ENCODE data around the gene CDK7.

Gene CDK7

GRCh38 chr5:69234457-69235268 lies at the start of gene CDK7:
Gene CDK7, plus strand, starts transcription at chr5:69234886. Its CDS starts 90 bp downstream, at chr5:69234976.
- H3K36me3 ChIP-seq (replicated peaks), result peaks cover 22% of the 10 kb centered on the region

GRCh38 chr5:69187342-69187741 lies 47.3 kb upstream of the CDK7 start:
- H3K4me1 ChIP-seq, result no peaks in the 10 kb centered on the region; the same call in 1 of the 2 replicates
- peaks cover 8% of the 10 kb centered on the region for H3K36me3 ChIP-seq (replicated peaks)
- no peaks in the 10 kb centered on the region for H3K9me3 ChIP-seq
- in situ Hi-C loops (cut with MboI; ENCODE audit: low sequenced_read_pairs), result no loop called here
- H3K4me3 ChIP-seq, result no peak overlapping the region
- no peaks in the 10 kb centered on the region for H3K27me3 ChIP-seq (ENCODE audit: low read depth)
- no peak for DNase-seq (ENCODE audit: low spot score in 2 of 2)

More at GRCh38 chr5:69234457-69235268, at the start of gene CDK7:
- Histone ChIP-seq H3K27me3 (ENCODE audit: low read depth) (no peaks in the 10 kb centered on the region), H3K4me3 (peak within 1 kb of the TSS; percentile 78), H3K9me3 (no peaks in the 10 kb centered on the region), H3K4me1 (peaks cover 10% of the 10 kb centered on the region)
- in situ Hi-C loops (cut with MboI; ENCODE audit: low sequenced_read_pairs), result loop anchor here (25.0 kb wide), 1 partner anchor 103 kb away; the partner anchor contains the start of gene CCDC125
- DNase-seq (ENCODE audit: low spot score in 2 of 2), result peak; percentile 92 to 95

DNA sequence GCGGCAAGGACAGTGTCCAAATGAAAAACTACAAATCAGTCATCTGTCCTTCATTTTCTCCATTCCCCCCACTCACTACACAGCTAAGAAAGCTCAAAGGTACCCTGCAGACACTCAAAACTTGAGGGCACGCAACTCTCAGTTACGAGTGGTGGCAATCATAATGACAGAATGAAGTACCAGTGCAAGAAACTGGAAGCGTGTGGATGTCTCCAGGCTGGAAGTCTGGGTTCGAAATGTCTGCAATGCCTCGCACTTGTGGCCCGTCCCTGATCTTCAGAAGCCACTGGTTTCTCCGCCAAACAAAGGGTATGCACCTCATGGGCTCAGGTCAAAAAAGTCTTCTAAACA lies 45.9 kb upstream of the CDK7 start:
- peaks cover 16% of the 10 kb centered on the region for H3K36me3 ChIP-seq (replicated peaks)
- H3K4me3 ChIP-seq, result peak overlapping the region; percentile 61
- no peaks in the 10 kb centered on the region for H3K27me3 ChIP-seq (ENCODE audit: low read depth)
- no peaks in the 10 kb centered on the region; the same call in 1 of the 2 replicates for H3K4me1 ChIP-seq
- no peaks in the 10 kb centered on the region for H3K9me3 ChIP-seq
- in situ Hi-C loops (cut with MboI; ENCODE audit: low sequenced_read_pairs), result no loop called here
- no peak for DNase-seq (ENCODE audit: low spot score in 2 of 2)

GRCh38 chr5:69189162-69190086 lies 45.3 kb upstream of the CDK7 start, which contains the start of gene CENPH:
Gene CENPH, plus strand, starts transcription at chr5:69189583. Its CDS starts 52 bp downstream, at chr5:69189635.
- H3K27me3 ChIP-seq (ENCODE audit: low read depth), result no peaks in the 10 kb centered on the region
- in situ Hi-C loops (cut with MboI; ENCODE audit: low sequenced_read_pairs), result no loop called here
- DNase-seq (ENCODE audit: low spot score in 2 of 2), result peak; percentile 91 to 95
- peaks cover 22% of the 10 kb centered on the region for H3K36me3 ChIP-seq (replicated peaks)
- H3K4me1 ChIP-seq, result no peaks in the 10 kb centered on the region; the same call in 1 of the 2 replicates
- H3K4me3 ChIP-seq, result peak within 1 kb of the TSS; percentile 61
- no peaks in the 10 kb centered on the region for H3K9me3 ChIP-seq

DNA sequence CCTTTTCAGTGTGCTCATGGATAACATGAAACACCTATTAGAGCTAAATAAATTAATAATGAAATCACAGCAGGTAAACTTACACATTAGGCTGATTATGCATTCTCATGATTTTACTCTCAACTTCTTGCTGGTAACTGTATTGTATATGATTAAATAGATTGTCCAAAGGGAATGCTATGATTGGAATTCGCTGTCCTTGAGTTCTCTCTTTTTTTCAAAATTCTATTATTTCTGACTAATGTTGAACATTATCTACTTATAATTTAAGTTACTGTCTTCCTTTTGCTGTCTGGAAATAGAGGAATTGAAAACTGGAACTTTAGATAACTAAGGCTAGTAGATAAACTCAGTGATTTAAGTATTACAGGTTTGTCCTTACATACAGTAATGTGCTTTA lies 32.2 kb upstream of the CDK7 start:
- Histone ChIP-seq H3K4me3 (no peak overlapping the region), H3K36me3 (replicated peaks) (peaks cover 61% of the 10 kb centered on the region), H3K27me3 (ENCODE audit: low read depth) (no peaks in the 10 kb centered on the region), H3K9me3 (no peaks in the 10 kb centered on the region), H3K4me1 (no peaks in the 10 kb centered on the region)
- DNase-seq (ENCODE audit: low spot score in 2 of 2), result no peak
- in situ Hi-C loops (cut with MboI; ENCODE audit: low sequenced_read_pairs), result no loop called here

DNA sequence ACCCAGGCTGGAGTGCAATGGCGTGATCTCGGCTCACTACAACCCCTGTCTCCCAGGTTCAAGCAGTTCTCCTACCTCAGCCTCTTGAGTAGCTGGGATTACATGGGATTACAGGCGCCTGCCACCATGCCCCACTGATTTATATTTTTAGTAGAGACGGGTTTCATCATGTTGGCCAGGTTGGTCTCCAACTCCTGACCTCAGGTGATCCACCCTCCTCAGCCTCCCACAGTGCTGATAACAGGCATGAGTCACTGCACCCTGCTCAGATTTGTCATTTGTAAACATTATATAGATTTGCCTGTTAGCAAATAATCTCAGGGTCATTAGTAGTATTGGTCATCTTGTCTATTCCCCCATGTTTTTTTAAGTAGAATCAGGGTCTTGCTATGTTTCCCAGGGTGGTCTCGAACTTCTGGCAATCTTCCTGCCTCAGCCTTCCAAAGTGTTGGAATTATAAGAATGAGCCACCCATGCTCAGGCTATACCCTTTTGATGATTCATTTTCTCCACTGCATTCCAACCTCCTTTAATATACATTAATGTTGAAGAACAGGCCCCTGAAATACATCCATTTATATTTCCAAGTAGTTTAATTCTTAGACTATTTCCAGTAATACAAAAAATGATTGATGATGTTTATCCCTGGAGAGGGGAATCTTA lies 28.0 kb upstream of the CDK7 start:
- Histone ChIP-seq H3K4me3 (no peak overlapping the region), H3K36me3 (replicated peaks) (peaks cover 63% of the 10 kb centered on the region), H3K9me3 (no peaks in the 10 kb centered on the region), H3K27me3 (ENCODE audit: low read depth) (no peaks in the 10 kb centered on the region), H3K4me1 (no peaks in the 10 kb centered on the region)
- no peak for DNase-seq (ENCODE audit: low spot score in 2 of 2)
- in situ Hi-C loops (cut with MboI; ENCODE audit: low sequenced_read_pairs), result no loop called here

DNA sequence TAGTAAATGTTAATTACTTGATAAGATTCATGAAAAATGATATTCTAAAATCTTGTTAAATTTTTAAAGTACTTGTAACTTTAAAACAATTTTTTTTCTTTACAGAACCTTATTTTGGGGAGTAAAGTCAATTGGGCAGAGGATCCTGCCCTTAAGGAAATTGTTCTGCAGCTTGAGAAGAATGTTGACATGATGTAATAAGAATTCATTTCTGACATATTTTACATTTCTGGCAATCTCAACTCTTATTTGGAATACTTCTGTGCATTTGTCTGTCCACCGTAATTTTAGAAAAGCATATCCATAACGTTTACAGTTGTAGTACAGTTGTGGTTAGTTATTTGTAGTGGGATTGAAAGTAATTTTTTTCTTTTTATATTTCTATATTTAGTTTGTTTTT lies 25.1 kb upstream of the CDK7 start:
- no peaks in the 10 kb centered on the region for H3K9me3 ChIP-seq
- H3K36me3 ChIP-seq (replicated peaks), result peaks cover 43% of the 10 kb centered on the region
- H3K4me1 ChIP-seq, result no peaks in the 10 kb centered on the region
- H3K4me3 ChIP-seq, result no peak overlapping the region
- no peaks in the 10 kb centered on the region for H3K27me3 ChIP-seq (ENCODE audit: low read depth)
- in situ Hi-C loops (cut with MboI; ENCODE audit: low sequenced_read_pairs), result no loop called here
- no peak for DNase-seq (ENCODE audit: low spot score in 2 of 2)

- H3K27me3 ChIP-seq (ENCODE audit: low read depth), result no peaks in the 10 kb centered on the region
- H3K36me3 ChIP-seq (replicated peaks), result peaks cover 39% of the 10 kb centered on the region
- no peak for DNase-seq (ENCODE audit: low spot score in 2 of 2)
- H3K9me3 ChIP-seq, result no peaks in the 10 kb centered on the region
- in situ Hi-C loops (cut with MboI; ENCODE audit: low sequenced_read_pairs), result no loop called here
- no peak overlapping the region for H3K4me3 ChIP-seq
- no peaks in the 10 kb centered on the region for H3K4me1 ChIP-seq
Measured at GRCh38 chr5:69211200-69211599, 23.5 kb upstream of the CDK7 start.

DNA sequence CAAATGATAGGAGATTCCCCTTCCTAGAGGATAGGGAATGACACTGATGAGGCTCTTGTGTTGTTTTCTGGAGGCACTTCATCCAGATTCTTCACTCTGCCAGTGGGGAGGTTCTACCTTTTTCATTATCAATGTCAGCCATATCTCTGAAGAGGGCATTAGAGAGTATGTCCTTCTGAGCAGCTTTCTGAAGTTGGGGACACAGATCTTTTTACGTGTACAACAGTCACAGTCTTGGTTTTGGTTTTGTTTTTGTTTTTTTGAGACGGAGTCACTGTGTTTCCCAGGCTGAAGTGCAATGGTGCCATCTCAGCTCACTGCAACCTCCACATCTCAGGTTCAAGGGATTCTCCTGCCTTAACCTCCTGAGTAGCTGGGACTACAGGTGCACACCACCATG lies 22.7 kb upstream of the CDK7 start:
- in situ Hi-C loops (cut with MboI; ENCODE audit: low sequenced_read_pairs), result no loop called here
- H3K36me3 ChIP-seq (replicated peaks), result peaks cover 33% of the 10 kb centered on the region

GRCh38 chr5:69213513-69214215 lies 21.0 kb upstream of the CDK7 start:
- DNase-seq (ENCODE audit: low spot score in 2 of 2), result no peak
- Histone ChIP-seq H3K4me3 (no peak overlapping the region), H3K27me3 (ENCODE audit: low read depth) (no peaks in the 10 kb centered on the region), H3K4me1 (peaks cover 8% of the 10 kb centered on the region), H3K36me3 (replicated peaks) (peaks cover 24% of the 10 kb centered on the region), H3K9me3 (no peaks in the 10 kb centered on the region)
- in situ Hi-C loops (cut with MboI; ENCODE audit: low sequenced_read_pairs), result no loop called here

More for the DNA sequence above, 22.7 kb upstream of the CDK7 start:
- no peak for DNase-seq (ENCODE audit: low spot score in 2 of 2)
- Histone ChIP-seq H3K4me3 (no peak overlapping the region), H3K27me3 (ENCODE audit: low read depth) (no peaks in the 10 kb centered on the region), H3K4me1 (peaks cover 2% of the 10 kb centered on the region), H3K9me3 (no peaks in the 10 kb centered on the region)

GRCh38 chr5:69217151-69217511 lies 17.6 kb upstream of the CDK7 start:
- no peaks in the 10 kb centered on the region for H3K9me3 ChIP-seq
- no peaks in the 10 kb centered on the region for H3K27me3 ChIP-seq (ENCODE audit: low read depth)
- H3K4me1 ChIP-seq, result peaks cover 9% of the 10 kb centered on the region
- H3K4me3 ChIP-seq, result peak overlapping the region; percentile 100
- 0 out of 2 replicates have a peak, but pooled peaks cover 5% of the 10 kb centered on the region for H3K36me3 ChIP-seq (replicated peaks)
- peak in 1 of 2 experiments; percentile 2 for DNase-seq (ENCODE audit: low spot score in 2 of 2)
- in situ Hi-C loops (cut with MboI; ENCODE audit: low sequenced_read_pairs), result no loop called here

- H3K9me3 ChIP-seq, result no peaks in the 10 kb centered on the region
- H3K4me1 ChIP-seq, result peaks cover 9% of the 10 kb centered on the region
- DNase-seq (ENCODE audit: low spot score in 2 of 2), result peak; percentile 90 to 99
- H3K4me3 ChIP-seq, result peak overlapping the region; percentile 100
- H3K27me3 ChIP-seq (ENCODE audit: low read depth), result no peaks in the 10 kb centered on the region
- H3K36me3 ChIP-seq (replicated peaks), result 0 out of 2 replicates have a peak, but pooled peaks cover 5% of the 10 kb centered on the region
- in situ Hi-C loops (cut with MboI; ENCODE audit: low sequenced_read_pairs), result no loop called here
Measured at GRCh38 chr5:69217548-69218526, 16.8 kb upstream of the CDK7 start.

All from HAP-1 (cell line).